T-helper 9 cell (primary cell): ENCODE measurements around the gene DDN.
A peak's percentile ranks its signal among the peaks of the same experiment; 100 is the strongest.

Source experiments
- DNase-seq: peaks from one replicate; pipeline ENCODE4 v3.0.0-alpha.2; 2020

The DDN gene

GRCh38 chr12:48961801-48962200 lies 37.4 kb downstream of the DDN start:
- DNase-seq: no peak

GRCh38 chr12:48961331-48961730 lies 37.8 kb downstream of the DDN start:
- no peak for DNase-seq

- DNase-seq: no peak
These were observed 38.3 kb downstream of the DDN start for GRCh38 chr12:48960834-48961233.

GRCh38 chr12:48958049-48958388 lies 41.2 kb downstream of the DDN start:
- no peak for DNase-seq

GRCh38 chr12:48957141-48958048 lies 41.8 kb downstream of the DDN start, which contains the start of gene ARF3:
ARF3 (minus strand) TSS chr12:48957487; CDS start chr12:48941095, 16,392 bp downstream.
- DNase-seq: peak; percentile 94

- peak; percentile 5 for DNase-seq
These were observed 42.7 kb downstream of the DDN start for GRCh38 chr12:48956279-48957140.

- no peak for DNase-seq
These were observed 44.2 kb downstream of the DDN start for GRCh38 chr12:48954841-48955501.

GRCh38 chr12:48954061-48954460 lies 45.1 kb downstream of the DDN start:
- no peak for DNase-seq

GRCh38 chr12:48952691-48953090 lies 46.5 kb downstream of the DDN start:
- no peak for DNase-seq

- DNase-seq: no peak
These were observed 51.4 kb downstream of the DDN start for GRCh38 chr12:48947727-48948126.

GRCh38 chr12:48946943-48947342 lies 52.2 kb downstream of the DDN start:
- DNase-seq: no peak

GRCh38 chr12:48946205-48946604 lies 53.0 kb downstream of the DDN start:
- DNase-seq: no peak
